Lower leg skin (tissue), 3 donors: ENCODE data around the gene CASR.
"Not testable (repeated sequence)": the region's sequence is repeated elsewhere in the genome, so short reads cannot be mapped to it uniquely, and the experiment has no call there.

Experiments
- CTCF ChIP-seq, 3 donors: fragments of 450-650 bp; IDR thresholded peaks; one replicate each; pipeline ENCODE4 v1.5.1; 2016; ENCODE audit warnings: antibody characterized with exemption in 3 of 3, mild to moderate bottlenecking in 3 of 3, moderate library complexity in 2 of 3
- POLR2A ChIP-seq, 2 donors: fragments of 450-650 bp; IDR thresholded peaks; one replicate each; pipeline ENCODE4 v1.6.1; 2016 to 2017; ENCODE audit warnings: antibody characterized with exemption in 2 of 2, mild to moderate bottlenecking in 1 of 2, moderate library complexity in 1 of 2

GRCh38 chr3:122201476-122201875 lies 18.0 kb downstream of the CASR start:
- not testable (repeated sequence) for TF ChIP-seq CTCF, POLR2A (IDR thresholded peaks at IDR 0.05)
